22Rv1 (cell line): Measurements from ENCODE around the gene CECR2.

Source experiments
- ZFX ChIP-seq: fragments of 450-650 bp; IDR thresholded peaks from 2 replicates; pipeline ENCODE4 v1.6.1; 2017; ENCODE audit warnings: antibody characterized with exemption, borderline replicate concordance
- TF ChIP-seq, protein P1 (sequence below): fragments of 450-650 bp; IDR thresholded peaks from 2 replicates; pipeline ENCODE4 v1.5.1; 2017; ENCODE audit warnings: mild to moderate bottlenecking

DNA sequence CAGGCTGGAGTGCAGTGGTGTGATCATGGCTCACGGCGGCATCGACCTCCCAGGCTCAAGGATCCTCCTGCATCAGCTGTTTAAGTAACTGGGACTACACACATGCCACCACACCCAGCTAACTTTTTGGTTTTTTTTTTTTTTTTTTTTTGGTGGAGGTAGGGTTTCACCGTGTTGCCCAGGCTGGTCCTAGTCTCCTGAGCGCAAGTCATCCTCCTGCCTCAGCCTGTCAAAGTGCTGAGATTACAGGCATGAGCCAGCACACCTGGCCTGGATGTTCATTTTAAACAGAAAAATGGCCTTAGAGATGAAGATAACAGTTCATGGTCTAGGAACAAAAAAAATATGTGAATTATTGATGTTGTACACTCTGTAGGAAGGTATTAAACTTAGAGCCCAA, 180.4 kb downstream of the CECR2 start:
- TF ChIP-seq, protein P1, sequence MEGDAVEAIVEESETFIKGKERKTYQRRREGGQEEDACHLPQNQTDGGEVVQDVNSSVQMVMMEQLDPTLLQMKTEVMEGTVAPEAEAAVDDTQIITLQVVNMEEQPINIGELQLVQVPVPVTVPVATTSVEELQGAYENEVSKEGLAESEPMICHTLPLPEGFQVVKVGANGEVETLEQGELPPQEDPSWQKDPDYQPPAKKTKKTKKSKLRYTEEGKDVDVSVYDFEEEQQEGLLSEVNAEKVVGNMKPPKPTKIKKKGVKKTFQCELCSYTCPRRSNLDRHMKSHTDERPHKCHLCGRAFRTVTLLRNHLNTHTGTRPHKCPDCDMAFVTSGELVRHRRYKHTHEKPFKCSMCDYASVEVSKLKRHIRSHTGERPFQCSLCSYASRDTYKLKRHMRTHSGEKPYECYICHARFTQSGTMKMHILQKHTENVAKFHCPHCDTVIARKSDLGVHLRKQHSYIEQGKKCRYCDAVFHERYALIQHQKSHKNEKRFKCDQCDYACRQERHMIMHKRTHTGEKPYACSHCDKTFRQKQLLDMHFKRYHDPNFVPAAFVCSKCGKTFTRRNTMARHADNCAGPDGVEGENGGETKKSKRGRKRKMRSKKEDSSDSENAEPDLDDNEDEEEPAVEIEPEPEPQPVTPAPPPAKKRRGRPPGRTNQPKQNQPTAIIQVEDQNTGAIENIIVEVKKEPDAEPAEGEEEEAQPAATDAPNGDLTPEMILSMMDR: no peak
- no peak for TF ChIP-seq ZFX
